OCI-LY3 (cell line): ENCODE results near the gene ARMCX4.

Experiments used
- H2AFZ ChIP-seq: fragments of 200-600, 300-600 bp; shearing (Covaris generic); 2 replicates; pipeline ENCODE4 v1.6.0; 2014; ENCODE audit warnings: antibody characterized with exemption, low read depth, low read length
- H3K27ac ChIP-seq: fragments of 200-600, 300-600 bp; sonication (generic); 2 replicates; pipeline ENCODE4 v1.5.1; 2014; ENCODE audit warnings: mild to moderate bottlenecking, low read length, moderate library complexity, mixed read lengths
- H3K27me3 ChIP-seq: fragments of 200-600, 300-600 bp; sonication (generic); 2 replicates; pipeline ENCODE4 v1.6.1; 2014; ENCODE audit warnings: low read depth, low read length, mixed read lengths
- H3K36me3 ChIP-seq: fragments of 200-600, 300-600 bp; sonication (generic); replicated peaks from 2 replicates; pipeline ENCODE3; 2014; ENCODE audit warnings: low read depth, low read length, mixed read lengths
- H3K4me1 ChIP-seq: fragments of 300-600, 200-600 bp; sonication (generic); 2 replicates; pipeline ENCODE4 v1.6.1; 2014; ENCODE audit warnings: low read length, mixed read lengths
- H3K4me2 ChIP-seq: fragments of 200-600, 300-600 bp; sonication (generic); 2 replicates; pipeline ENCODE4 v1.6.1; 2014; ENCODE audit warnings: low read length, mixed read lengths
- H3K4me3 ChIP-seq: fragments of 300-600, 200-600 bp; sonication (generic); 2 replicates; pipeline ENCODE4 v1.5.1; 2014; ENCODE audit warnings: antibody characterized with exemption, mild to moderate bottlenecking, low read length, moderate library complexity
- H3K79me2 ChIP-seq: fragments of 300-600, 200-600 bp; shearing (Covaris generic); 2 replicates; pipeline ENCODE4 v1.6.1; 2014; ENCODE audit warnings: mild to moderate bottlenecking, low read length, mixed read lengths
- H3K9ac ChIP-seq: fragments of 300-600, 200-600 bp; shearing (Covaris generic); 2 replicates; pipeline ENCODE4 v1.6.0; 2014; ENCODE audit warnings: mild to moderate bottlenecking, low read length, moderate library complexity
- H3K9me3 ChIP-seq: fragments of 200-600, 300-600 bp; shearing (Covaris generic); 2 replicates; pipeline ENCODE4 v1.6.1; 2014; ENCODE audit warnings: low read length, mixed read lengths; ENCODE audit not compliant: insufficient read depth
- H4K20me1 ChIP-seq: fragments of 200-600, 300-600 bp; sonication (generic); 2 replicates; pipeline ENCODE4 v1.6.1; 2016; ENCODE audit warnings: low read length, mixed read lengths; ENCODE audit not compliant: insufficient read depth
- EZH2phosphoT487 ChIP-seq: fragments of 200-600 bp; shearing (Covaris generic); IDR thresholded peaks from 2 replicates; pipeline ENCODE4 v1.6.1; 2018; ENCODE audit warnings: antibody characterized with exemption, mixed run types, low read depth
- TF ChIP-seq, protein P1 (sequence below): fragments of 200-600, 300-600 bp; sonication (generic); IDR thresholded peaks from 2 replicates; pipeline ENCODE4 v1.5.1; 2014; ENCODE audit warnings: antibody characterized with exemption, low read length, low read depth

The ARMCX4 gene

DNA sequence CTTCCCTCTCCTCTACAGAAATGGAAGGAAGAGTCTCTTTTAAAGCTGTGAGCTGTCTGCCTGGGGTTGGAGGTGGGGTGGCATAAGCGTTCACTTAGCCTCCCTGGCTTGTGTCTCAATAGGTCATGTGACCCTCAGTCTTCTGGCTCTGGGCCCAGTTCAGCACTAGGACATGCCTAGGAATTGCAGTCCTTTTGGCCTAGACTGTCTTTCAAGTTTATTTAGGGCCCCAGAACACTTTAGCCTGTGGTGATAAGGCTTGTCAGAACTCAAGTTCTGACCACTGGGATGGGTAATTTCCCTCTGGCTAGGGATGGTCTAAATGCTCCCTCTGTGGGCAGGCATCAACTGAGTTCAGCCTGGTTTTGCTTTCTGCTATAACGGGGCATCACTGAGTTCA, 34.3 kb upstream of the ARMCX4 start:
- Histone ChIP-seq H3K27ac (no peak overlapping the region), H3K4me2 (no peak overlapping the region), H2AFZ (no peak overlapping the region), H3K36me3 (no peaks in the 10 kb centered on the region), H3K4me3 (no peak overlapping the region), H3K79me2 (no peaks in the 10 kb centered on the region), H3K4me1 (no peaks in the 10 kb centered on the region), H4K20me1 (no peaks in the 10 kb centered on the region), H3K9ac (no peak overlapping the region), H3K9me3 (no peaks in the 10 kb centered on the region), H3K27me3 (no peaks in the 10 kb centered on the region)
- no peak for TF ChIP-seq EZH2phosphoT487
- TF ChIP-seq, protein P1, sequence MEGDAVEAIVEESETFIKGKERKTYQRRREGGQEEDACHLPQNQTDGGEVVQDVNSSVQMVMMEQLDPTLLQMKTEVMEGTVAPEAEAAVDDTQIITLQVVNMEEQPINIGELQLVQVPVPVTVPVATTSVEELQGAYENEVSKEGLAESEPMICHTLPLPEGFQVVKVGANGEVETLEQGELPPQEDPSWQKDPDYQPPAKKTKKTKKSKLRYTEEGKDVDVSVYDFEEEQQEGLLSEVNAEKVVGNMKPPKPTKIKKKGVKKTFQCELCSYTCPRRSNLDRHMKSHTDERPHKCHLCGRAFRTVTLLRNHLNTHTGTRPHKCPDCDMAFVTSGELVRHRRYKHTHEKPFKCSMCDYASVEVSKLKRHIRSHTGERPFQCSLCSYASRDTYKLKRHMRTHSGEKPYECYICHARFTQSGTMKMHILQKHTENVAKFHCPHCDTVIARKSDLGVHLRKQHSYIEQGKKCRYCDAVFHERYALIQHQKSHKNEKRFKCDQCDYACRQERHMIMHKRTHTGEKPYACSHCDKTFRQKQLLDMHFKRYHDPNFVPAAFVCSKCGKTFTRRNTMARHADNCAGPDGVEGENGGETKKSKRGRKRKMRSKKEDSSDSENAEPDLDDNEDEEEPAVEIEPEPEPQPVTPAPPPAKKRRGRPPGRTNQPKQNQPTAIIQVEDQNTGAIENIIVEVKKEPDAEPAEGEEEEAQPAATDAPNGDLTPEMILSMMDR, result no peak

DNA sequence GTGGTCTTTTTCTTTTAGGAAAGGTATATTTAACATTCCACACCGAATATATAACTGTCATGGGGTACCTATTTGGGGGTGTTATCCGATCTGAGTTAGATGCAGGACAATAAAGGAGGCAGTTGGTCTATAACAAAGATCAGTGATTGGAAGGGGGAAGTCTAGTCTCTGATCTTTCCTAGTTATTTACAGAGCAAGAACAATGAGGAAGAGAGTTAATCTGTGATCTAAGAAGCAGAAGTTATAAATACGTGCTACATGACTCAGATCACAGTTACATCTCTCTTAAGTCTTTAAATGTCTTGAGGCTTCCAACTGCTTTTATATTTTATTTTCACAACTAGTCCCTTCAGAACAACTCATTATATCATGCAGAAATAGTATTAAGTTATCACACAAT, 33.2 kb upstream of the ARMCX4 start:
- Histone ChIP-seq H3K27me3 (no peaks in the 10 kb centered on the region), H3K27ac (no peak overlapping the region), H2AFZ (no peak overlapping the region), H4K20me1 (no peaks in the 10 kb centered on the region), H3K9ac (no peak overlapping the region), H3K9me3 (no peaks in the 10 kb centered on the region), H3K4me2 (no peak overlapping the region), H3K4me1 (no peaks in the 10 kb centered on the region), H3K4me3 (no peak overlapping the region), H3K36me3 (no peaks in the 10 kb centered on the region), H3K79me2 (no peaks in the 10 kb centered on the region)
- no peak for TF ChIP-seq EZH2phosphoT487
- TF ChIP-seq, protein P1, result no peak

DNA sequence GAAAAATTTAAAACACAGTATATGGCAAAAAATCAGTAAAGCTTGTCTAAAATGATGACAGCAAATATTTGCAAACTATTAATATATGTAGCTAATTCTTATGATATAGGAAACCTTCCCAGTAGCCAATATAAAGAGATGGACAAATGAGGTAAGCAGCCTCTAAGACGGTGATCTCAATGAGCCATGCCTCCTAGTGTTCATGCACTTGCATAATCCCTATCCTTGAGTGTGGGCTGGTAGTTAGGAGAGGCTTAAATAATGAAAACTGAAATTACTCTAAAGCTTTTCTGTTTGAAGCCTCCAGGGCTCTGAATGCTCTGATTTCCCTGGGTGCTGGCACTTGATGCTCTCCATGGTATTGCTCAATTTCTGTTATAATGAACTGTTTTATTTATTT, 24.6 kb upstream of the ARMCX4 start:
- Histone ChIP-seq H3K36me3 (no peaks in the 10 kb centered on the region), H3K9me3 (no peaks in the 10 kb centered on the region), H3K4me1 (no peaks in the 10 kb centered on the region), H3K27me3 (no peaks in the 10 kb centered on the region), H3K4me2 (no peak overlapping the region), H3K79me2 (no peaks in the 10 kb centered on the region), H4K20me1 (no peaks in the 10 kb centered on the region), H3K9ac (no peak overlapping the region), H3K4me3 (no peak overlapping the region), H2AFZ (no peak overlapping the region), H3K27ac (no peak overlapping the region)
- no peak for TF ChIP-seq EZH2phosphoT487
- TF ChIP-seq, protein P1, result no peak

DNA sequence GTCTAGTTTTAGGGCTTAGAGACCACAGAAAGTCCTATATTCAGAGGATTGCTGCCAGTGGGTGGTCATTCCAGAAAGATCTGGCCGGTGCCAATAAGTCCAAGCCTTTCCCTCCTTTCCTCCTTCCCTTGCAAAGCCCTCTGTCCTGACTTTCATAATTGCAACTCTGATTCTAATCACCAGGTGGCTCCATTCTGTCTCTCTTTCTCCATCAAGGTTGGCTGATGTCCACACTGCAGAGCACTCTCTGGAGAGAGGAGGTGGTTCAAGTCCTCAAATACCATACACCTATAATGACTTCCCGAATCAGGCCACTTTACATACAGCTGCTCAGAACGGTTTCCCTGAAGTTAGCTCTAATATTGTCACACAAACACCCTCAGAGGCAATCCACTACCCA, 22.4 kb upstream of the ARMCX4 start:
- H4K20me1 ChIP-seq, result no peaks in the 10 kb centered on the region
- H3K4me3 ChIP-seq, result no peak overlapping the region
- no peaks in the 10 kb centered on the region for H3K79me2 ChIP-seq
- H2AFZ ChIP-seq, result no peak overlapping the region
- H3K36me3 ChIP-seq, result no peaks in the 10 kb centered on the region
- H3K4me1 ChIP-seq, result no peaks in the 10 kb centered on the region
- no peak overlapping the region for H3K27ac ChIP-seq
- no peaks in the 10 kb centered on the region for H3K9me3 ChIP-seq
- no peak overlapping the region for H3K4me2 ChIP-seq
- no peaks in the 10 kb centered on the region for H3K27me3 ChIP-seq
- TF ChIP-seq, protein P1, result peak; percentile 50
- no peak for TF ChIP-seq EZH2phosphoT487
- no peak overlapping the region for H3K9ac ChIP-seq
